NT2/D1 (cell line): ENCODE results near the gene MAP3K2.

Experiments used
- DNase-seq: peaks from one replicate; pipeline ENCODE4 v3.0.0-alpha.2; 2011; ENCODE audit warnings: low read depth, low spot score
- H3K27me3 ChIP-seq: 2 replicates; pipeline ENCODE4 v1.6.0; 2011; ENCODE audit warnings: mild to moderate bottlenecking; ENCODE audit not compliant: insufficient read length, insufficient read depth
- H3K36me3 ChIP-seq: 2 replicates; pipeline ENCODE4 v1.6.1; 2011; ENCODE audit warnings: mild to moderate bottlenecking, low read length, mixed read lengths; ENCODE audit not compliant: insufficient read depth, insufficient read length
- H3K4me1 ChIP-seq: 2 replicates; pipeline ENCODE4 v1.5.1; 2011; ENCODE audit not compliant: insufficient read depth, insufficient read length
- H3K4me3 ChIP-seq: 2 replicates; pipeline ENCODE4 v1.5.1; 2011; ENCODE audit warnings: low read depth; ENCODE audit not compliant: insufficient read length
- H3K9ac ChIP-seq: 2 replicates; pipeline ENCODE4 v1.6.0; 2011; ENCODE audit warnings: low read depth; ENCODE audit not compliant: insufficient read length
- H3K9me3 ChIP-seq: 2 replicates; pipeline ENCODE4 v1.5.1; 2011; ENCODE audit warnings: mild to moderate bottlenecking, low read length; ENCODE audit not compliant: insufficient read depth
- SUZ12 ChIP-seq: IDR thresholded peaks from 2 replicates; pipeline ENCODE4 v1.6.1; 2011; ENCODE audit not compliant: insufficient read length, insufficient read depth; ENCODE audit errors: extremely low read depth
- YY1 ChIP-seq: IDR thresholded peaks from 2 replicates; pipeline ENCODE4 v1.6.1; 2011; ENCODE audit not compliant: insufficient read length, insufficient read depth
- ZNF274 ChIP-seq: IDR thresholded peaks from 2 replicates; pipeline ENCODE4 v1.6.1; 2011; ENCODE audit warnings: mild to moderate bottlenecking, low read depth, low read length

MAP3K2 gene

DNA sequence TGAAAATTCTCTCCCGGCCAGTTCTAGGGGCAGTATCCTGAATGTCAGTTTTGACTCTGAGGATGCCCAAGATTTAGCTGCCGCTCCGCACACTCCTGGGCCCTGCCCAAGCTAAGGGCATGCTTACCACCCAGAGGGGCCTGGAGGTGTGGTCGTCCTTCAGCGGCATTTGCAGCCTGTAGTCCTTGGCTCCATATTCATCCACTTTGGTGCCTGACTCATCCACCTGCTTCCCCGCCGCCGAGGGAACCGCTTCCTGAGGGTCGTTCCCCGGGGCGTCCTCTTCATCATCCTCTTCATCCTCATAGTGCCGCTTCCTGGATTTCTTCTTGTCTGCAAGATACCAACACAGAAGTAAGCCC, 94.4 kb downstream of the MAP3K2 start:
- TF ChIP-seq SUZ12 (no peak), ZNF274 (no peak), YY1 (no peak)
- DNase-seq, result no peak
- H3K36me3 ChIP-seq, result peaks cover 51% of the 10 kb centered on the region
- no peaks in the 10 kb centered on the region for H3K9me3 ChIP-seq
- no peaks in the 10 kb centered on the region for H3K27me3 ChIP-seq
- peak overlapping the region; percentile 96 for H3K4me3 ChIP-seq
- H3K4me1 ChIP-seq, result no peaks in the 10 kb centered on the region
- H3K9ac ChIP-seq, result peak overlapping the region; percentile 97

DNA sequence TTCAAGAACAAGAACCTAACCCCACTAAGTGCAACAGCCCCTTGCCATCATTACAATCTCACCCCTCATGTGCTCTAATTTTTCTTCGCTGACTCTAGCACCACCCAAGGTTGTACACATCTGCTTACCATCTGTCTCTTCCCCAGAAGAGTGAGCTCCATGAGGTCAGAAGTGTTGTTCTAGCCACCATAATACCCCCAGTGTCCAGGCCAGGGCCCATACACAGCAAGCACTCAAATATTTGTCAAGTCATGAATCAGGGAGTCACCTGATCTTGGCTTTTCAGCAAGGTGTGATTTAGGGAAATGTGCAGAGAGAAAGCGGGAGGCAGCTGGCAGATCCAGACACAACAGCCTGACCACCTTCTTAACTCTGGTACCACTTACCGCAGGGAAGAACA, 99.5 kb downstream of the MAP3K2 start:
- H3K4me3 ChIP-seq, result no peak overlapping the region
- H3K9me3 ChIP-seq, result peaks cover 11% of the 10 kb centered on the region; the same call in 1 of the 2 replicates
- H3K36me3 ChIP-seq, result peaks cover 98% of the 10 kb centered on the region
- TF ChIP-seq ZNF274, result no peak
- TF ChIP-seq YY1, result no peak
- no peak for TF ChIP-seq SUZ12
- no peak overlapping the region for H3K9ac ChIP-seq
- no peaks in the 10 kb centered on the region for H3K27me3 ChIP-seq
- DNase-seq, result no peak
- no peaks in the 10 kb centered on the region for H3K4me1 ChIP-seq

DNA sequence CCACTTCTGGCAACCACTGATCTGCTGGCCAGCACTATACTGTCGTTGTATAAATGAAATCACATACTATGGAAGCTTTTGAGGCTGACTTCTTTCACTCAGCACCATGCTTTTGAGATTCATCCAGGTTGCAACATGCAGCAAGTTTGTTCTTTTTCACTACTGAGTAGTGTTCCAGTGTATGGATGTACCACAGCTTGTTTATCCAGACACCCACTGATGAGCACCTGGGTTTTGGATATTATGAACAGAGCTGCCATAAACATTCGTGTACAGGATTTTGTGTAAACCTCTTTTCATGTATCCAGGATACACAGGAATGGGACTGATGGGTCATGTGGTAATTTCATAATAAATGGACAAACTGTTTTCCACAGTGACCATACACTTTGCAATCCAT, 104.5 kb downstream of the MAP3K2 start:
- TF ChIP-seq SUZ12 (no peak), YY1 (no peak), ZNF274 (no peak)
- H3K27me3 ChIP-seq, result no peaks in the 10 kb centered on the region

DNA sequence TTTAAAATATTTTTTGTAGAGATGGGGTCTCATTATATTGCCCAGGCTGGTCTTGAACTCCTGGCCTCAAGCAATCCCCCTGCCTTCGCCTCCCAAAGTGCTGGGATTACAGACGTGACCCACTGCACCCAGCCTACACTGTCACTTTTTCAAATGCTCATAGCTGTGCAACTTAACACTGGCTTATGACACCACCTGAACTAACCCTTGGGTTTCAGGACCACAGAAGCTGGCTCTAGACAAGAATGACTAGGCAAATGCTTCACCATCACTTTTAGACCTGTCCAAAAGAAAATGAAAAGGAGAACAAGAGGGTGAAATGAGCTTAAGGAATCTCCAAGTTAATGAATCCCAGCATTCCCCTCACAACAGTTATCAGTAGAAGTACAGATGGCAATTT, 107.1 kb downstream of the MAP3K2 start:
- Histone ChIP-seq H3K9ac (no peak overlapping the region), H3K4me1 (no peaks in the 10 kb centered on the region), H3K4me3 (no peak overlapping the region), H3K9me3 (peaks cover 13% of the 10 kb centered on the region; the same call in 1 of the 2 replicates), H3K36me3 (peaks cover 92% of the 10 kb centered on the region), H3K27me3 (no peaks in the 10 kb centered on the region)
- no peak for DNase-seq
- TF ChIP-seq SUZ12 (no peak), ZNF274 (no peak), YY1 (no peak)

More for the DNA sequence above, 104.5 kb downstream of the MAP3K2 start:
- no peak for DNase-seq
- H3K9ac ChIP-seq, result no peak overlapping the region
- H3K4me3 ChIP-seq, result no peak overlapping the region
- H3K36me3 ChIP-seq, result peaks cover 91% of the 10 kb centered on the region
- H3K9me3 ChIP-seq, result peaks cover 13% of the 10 kb centered on the region; the same call in 1 of the 2 replicates
- H3K4me1 ChIP-seq, result no peaks in the 10 kb centered on the region

DNA sequence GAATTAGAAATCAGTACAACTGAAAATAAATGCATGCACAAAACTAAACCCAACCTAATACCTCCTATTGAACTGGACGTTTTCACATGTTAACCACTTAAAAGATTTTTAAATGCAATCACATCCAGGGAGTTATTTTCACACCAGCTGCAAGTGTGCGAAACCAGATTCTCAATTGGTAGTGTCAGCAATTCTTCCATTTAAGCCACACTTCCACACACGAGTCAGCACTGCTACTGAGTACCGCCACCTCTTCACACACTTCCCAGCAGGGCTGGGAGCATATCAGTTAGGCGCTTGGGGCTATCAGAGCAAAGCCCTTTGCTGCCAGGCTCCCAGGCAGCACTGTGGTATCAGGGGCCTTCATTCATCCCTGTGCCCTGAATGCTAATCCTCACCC, 108.0 kb downstream of the MAP3K2 start:
- Histone ChIP-seq H3K4me1 (no peaks in the 10 kb centered on the region), H3K27me3 (no peaks in the 10 kb centered on the region), H3K9me3 (peaks cover 13% of the 10 kb centered on the region; the same call in 1 of the 2 replicates), H3K9ac (no peak overlapping the region), H3K4me3 (no peak overlapping the region), H3K36me3 (peaks cover 93% of the 10 kb centered on the region)
- no peak for DNase-seq
- TF ChIP-seq YY1 (no peak), ZNF274 (no peak), SUZ12 (no peak)

DNA sequence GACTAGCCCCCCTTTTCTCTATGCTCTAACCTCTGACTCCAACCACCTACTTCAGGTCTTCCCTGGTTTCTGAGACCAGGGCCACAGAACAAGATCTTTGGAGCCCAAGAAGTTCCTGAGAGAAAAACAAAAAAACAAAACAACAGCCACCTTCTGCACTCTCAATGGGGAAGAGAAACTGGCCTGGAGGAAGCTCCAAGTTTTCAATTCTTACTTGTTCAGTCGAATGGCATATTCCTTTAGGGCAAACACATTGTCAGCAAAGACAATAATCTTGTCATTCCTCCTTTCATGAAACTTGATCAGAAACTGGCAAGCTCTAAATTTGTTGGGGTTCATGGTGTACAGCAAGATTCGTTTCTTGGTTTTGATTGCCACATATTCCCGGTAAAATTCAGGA, 108.8 kb downstream of the MAP3K2 start:
- H3K4me1 ChIP-seq, result peaks cover 2% of the 10 kb centered on the region
- no peak overlapping the region for H3K9ac ChIP-seq
- H3K9me3 ChIP-seq, result peaks cover 8% of the 10 kb centered on the region; the same call in 1 of the 2 replicates
- no peak for TF ChIP-seq YY1
- TF ChIP-seq SUZ12, result no peak
- no peak for TF ChIP-seq ZNF274
- H3K4me3 ChIP-seq, result no peak overlapping the region
- DNase-seq, result no peak
- H3K36me3 ChIP-seq, result peaks cover 91% of the 10 kb centered on the region
- no peaks in the 10 kb centered on the region for H3K27me3 ChIP-seq

DNA sequence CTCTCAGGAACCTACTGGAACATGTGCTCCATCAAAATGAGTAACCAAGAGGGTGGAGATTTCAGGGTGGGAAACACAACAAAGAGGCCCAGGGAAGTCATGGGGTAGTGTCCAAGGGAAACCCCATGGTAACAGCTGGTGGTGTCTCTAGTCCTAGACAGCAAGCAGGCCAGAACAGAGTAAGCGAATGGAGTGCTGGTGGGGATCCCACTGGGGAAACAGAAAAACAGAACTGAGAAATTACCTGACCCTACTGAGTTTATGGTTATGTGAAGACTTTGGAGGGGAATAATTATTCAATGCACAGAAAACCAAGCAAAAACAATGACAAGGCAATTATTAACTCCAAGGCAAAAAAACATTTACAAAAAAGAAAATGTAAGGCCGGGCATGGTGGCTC, 110.7 kb downstream of the MAP3K2 start:
- DNase-seq, result no peak
- no peaks in the 10 kb centered on the region for H3K27me3 ChIP-seq
- no peaks in the 10 kb centered on the region for H3K9me3 ChIP-seq
- H3K4me1 ChIP-seq, result peaks cover 2% of the 10 kb centered on the region
- H3K4me3 ChIP-seq, result no peak overlapping the region
- no peak for TF ChIP-seq ZNF274
- no peak for TF ChIP-seq YY1
- TF ChIP-seq SUZ12, result no peak
- H3K36me3 ChIP-seq, result peaks cover 90% of the 10 kb centered on the region
- H3K9ac ChIP-seq, result no peak overlapping the region

DNA sequence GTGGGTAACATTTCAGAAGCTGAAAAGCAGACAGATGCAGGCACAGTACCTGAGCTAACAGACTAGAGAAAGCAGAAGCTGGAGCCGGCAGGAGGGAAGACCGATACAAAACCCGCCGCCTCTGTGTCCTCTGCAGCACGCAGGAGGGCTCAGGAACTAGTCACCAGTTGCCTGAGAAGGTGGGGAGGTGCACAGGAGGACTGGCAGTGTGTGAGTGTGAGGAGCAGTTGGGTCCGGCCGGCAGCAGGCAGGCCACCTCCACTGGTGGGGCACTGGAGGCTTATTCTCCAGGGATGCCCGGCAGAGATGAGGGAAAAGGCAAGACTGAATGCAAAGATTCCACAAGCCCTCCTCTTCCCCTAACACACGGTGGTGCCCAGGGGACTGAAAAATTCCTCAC, 112.0 kb downstream of the MAP3K2 start:
- Histone ChIP-seq H3K4me3 (no peak overlapping the region), H3K9me3 (no peaks in the 10 kb centered on the region), H3K4me1 (peaks cover 2% of the 10 kb centered on the region), H3K36me3 (peaks cover 92% of the 10 kb centered on the region), H3K9ac (no peak overlapping the region), H3K27me3 (no peaks in the 10 kb centered on the region)
- no peak for DNase-seq
- no peak for TF ChIP-seq SUZ12
- no peak for TF ChIP-seq ZNF274
- TF ChIP-seq YY1, result no peak
